Stimulated activated naive CD8-positive, alpha-beta T cell treated with anti-CD3 and anti-CD28 coated beads, Interleukin-15, Interleukin-2, amounts not matched to agents 100 ng/mL and 50 ng/mL, for 24 hours (primary cell): Measurements from ENCODE around the gene CKS2.
"Not testable (repeated sequence)": the region's sequence is repeated elsewhere in the genome, so short reads cannot be mapped to it uniquely, and the experiment has no call there.

Experiments used
- H3K27ac Mint-ChIP-seq: one replicate; pipeline ENCODE4 v1.8.0; 2021; ENCODE audit warnings: mild to moderate bottlenecking, mixed read lengths
- H3K27me3 Mint-ChIP-seq: one replicate; pipeline ENCODE4 v1.8.0; 2021; ENCODE audit warnings: mixed read lengths
- H3K36me3 Mint-ChIP-seq: one replicate; pipeline ENCODE4 v1.8.0; 2021; ENCODE audit warnings: low read depth, mixed read lengths
- H3K4me1 Mint-ChIP-seq: one replicate; pipeline ENCODE4 v1.8.0; 2021; ENCODE audit warnings: low read depth, mixed read lengths
- H3K4me3 Mint-ChIP-seq: one replicate; pipeline ENCODE4 v1.8.0; 2021; ENCODE audit warnings: mild to moderate bottlenecking, mixed read lengths
- H3K9me3 Mint-ChIP-seq: one replicate; pipeline ENCODE4 v1.8.0; 2021; ENCODE audit warnings: mixed read lengths

Gene CKS2

GRCh38 chr9:89310475-89311345, at the start of gene CKS2:
Gene CKS2 (plus strand): TSS chr9:89311195. CDS start chr9:89311293, 98 bp downstream.
- Mint-ChIP-seq H3K36me3 (peaks cover 66% of the 10 kb centered on the region), H3K9me3 (no peaks in the 10 kb centered on the region), H3K4me1 (peaks cover 62% of the 10 kb centered on the region), H3K4me3 (peak within 1 kb of the TSS; percentile 94), H3K27ac (peak within 1 kb of the TSS; percentile 98), H3K27me3 (no peaks in the 10 kb centered on the region)

GRCh38 chr9:89273528-89274279, 37.3 kb upstream of the CKS2 start:
- Mint-ChIP-seq H3K4me3 (no peak overlapping the region), H3K9me3 (peaks cover 19% of the 10 kb centered on the region)

DNA sequence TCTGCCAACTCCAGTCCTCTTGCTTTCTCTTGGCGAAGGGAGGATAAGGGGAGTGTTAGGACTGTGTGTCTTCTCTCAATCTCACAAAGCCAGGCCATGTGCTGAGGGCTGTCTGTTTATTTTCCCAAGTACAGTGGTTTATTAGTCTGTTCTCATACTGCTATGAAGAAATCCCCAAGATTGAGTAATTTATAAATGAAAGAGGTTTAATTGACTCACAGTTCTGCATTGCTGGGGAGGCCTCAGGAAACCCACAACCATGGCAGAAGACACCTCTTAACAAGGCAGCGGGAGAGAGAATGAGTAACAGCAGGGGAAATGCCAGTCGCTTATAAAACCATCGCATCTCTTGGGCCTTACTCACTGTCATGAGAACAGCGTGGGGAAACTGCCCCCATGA, 36.2 kb upstream of the CKS2 start:
- Mint-ChIP-seq H3K4me3 (no peak overlapping the region), H3K9me3 (peaks cover 19% of the 10 kb centered on the region), H3K4me1 (peaks cover 40% of the 10 kb centered on the region), H3K36me3 (peaks cover 29% of the 10 kb centered on the region), H3K27me3 (peaks cover 23% of the 10 kb centered on the region), H3K27ac (no peak overlapping the region)

More at GRCh38 chr9:89273528-89274279, 37.3 kb upstream of the CKS2 start:
- Mint-ChIP-seq H3K36me3 (peaks cover 29% of the 10 kb centered on the region), H3K4me1 (peaks cover 31% of the 10 kb centered on the region), H3K27me3 (peaks cover 23% of the 10 kb centered on the region), H3K27ac (no peak overlapping the region)

DNA sequence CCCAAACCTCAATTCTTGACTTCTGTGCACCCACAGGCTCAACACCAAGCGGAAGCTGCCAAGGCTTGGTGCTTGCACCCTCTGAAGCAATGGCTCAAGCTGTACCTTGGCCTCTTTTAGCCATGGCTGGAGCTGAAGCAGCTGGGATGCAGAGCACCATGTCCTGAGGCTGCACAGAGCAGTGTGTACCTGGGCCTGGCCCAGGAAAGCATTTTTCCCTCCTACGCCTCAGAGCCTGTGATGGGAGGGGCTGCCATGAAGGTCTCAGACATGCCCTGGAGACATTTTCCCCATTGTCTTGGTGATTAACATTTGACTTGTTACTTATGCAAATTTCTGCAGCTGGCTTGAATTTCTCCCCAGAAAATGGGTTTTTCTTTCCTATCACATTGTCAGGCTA, 35.0 kb upstream of the CKS2 start:
- Mint-ChIP-seq H3K36me3 (peaks cover 29% of the 10 kb centered on the region), H3K9me3 (peaks cover 19% of the 10 kb centered on the region), H3K4me1 (peaks cover 43% of the 10 kb centered on the region), H3K27me3 (peaks cover 17% of the 10 kb centered on the region)
- not testable (repeated sequence) for H3K27ac Mint-ChIP-seq, H3K4me3 Mint-ChIP-seq

DNA sequence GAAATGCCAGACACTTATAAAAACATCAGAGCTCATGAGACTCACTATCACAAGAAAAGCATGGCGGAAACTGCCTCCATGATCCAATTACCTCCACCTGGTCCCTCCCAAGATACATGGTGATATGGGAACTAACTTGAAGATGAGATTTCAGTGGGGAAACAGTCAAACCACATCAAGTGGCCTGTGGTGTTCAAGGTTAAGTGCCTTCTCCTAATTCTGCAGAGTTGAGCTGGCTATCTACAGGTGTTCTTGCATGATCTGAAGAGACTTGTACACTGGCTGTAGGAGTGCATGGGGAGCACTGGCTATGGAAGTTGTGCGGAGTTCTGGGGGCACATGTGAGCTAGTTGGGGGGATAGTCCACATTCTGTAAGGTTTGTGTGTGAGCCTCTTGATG, 34.0 kb upstream of the CKS2 start:
- Mint-ChIP-seq H3K4me3 (no peak overlapping the region), H3K27me3 (peaks cover 10% of the 10 kb centered on the region), H3K36me3 (peaks cover 29% of the 10 kb centered on the region), H3K27ac (no peak overlapping the region), H3K4me1 (peaks cover 43% of the 10 kb centered on the region), H3K9me3 (peaks cover 15% of the 10 kb centered on the region)

GRCh38 chr9:89277454-89277853, 33.5 kb upstream of the CKS2 start:
- Mint-ChIP-seq H3K27ac (no peak overlapping the region), H3K4me3 (no peak overlapping the region)

DNA sequence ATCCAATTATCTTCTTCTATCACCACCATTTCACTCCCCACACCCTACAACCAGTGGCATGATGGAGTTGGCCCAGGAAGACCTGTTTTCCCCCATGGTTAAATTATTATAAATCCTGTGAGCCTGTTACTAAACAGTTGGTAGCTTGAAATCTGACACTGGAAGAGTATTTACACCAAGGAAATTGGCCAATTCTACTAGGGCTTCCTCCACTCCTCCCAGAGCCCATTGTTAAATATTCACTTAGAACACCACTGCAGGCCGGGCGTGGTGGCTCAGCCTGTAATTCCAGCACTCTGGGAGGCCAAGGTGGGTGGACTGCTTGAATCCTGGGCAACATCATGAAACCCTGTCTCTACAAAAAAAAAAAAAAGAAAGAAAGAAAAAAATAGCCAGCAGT, 32.4 kb upstream of the CKS2 start:
- Mint-ChIP-seq H3K27me3 (peaks cover 4% of the 10 kb centered on the region), H3K27ac (no peak overlapping the region), H3K36me3 (peaks cover 22% of the 10 kb centered on the region), H3K4me1 (peaks cover 43% of the 10 kb centered on the region), H3K9me3 (peaks cover 6% of the 10 kb centered on the region), H3K4me3 (no peak overlapping the region)

More at GRCh38 chr9:89277454-89277853, 33.5 kb upstream of the CKS2 start:
- Mint-ChIP-seq H3K27me3 (peaks cover 10% of the 10 kb centered on the region), H3K9me3 (peaks cover 14% of the 10 kb centered on the region), H3K36me3 (peaks cover 29% of the 10 kb centered on the region), H3K4me1 (peaks cover 43% of the 10 kb centered on the region)

GRCh38 chr9:89278997-89279739, 31.8 kb upstream of the CKS2 start:
- Mint-ChIP-seq H3K27ac (no peak overlapping the region), H3K27me3 (no peaks in the 10 kb centered on the region)

GRCh38 chr9:89281106-89281505, 29.9 kb upstream of the CKS2 start:
- H3K4me3 Mint-ChIP-seq, result no peak overlapping the region
- H3K27me3 Mint-ChIP-seq, result no peaks in the 10 kb centered on the region
- no peaks in the 10 kb centered on the region for H3K9me3 Mint-ChIP-seq
- peaks cover 29% of the 10 kb centered on the region for H3K4me1 Mint-ChIP-seq
- H3K36me3 Mint-ChIP-seq, result peaks cover 5% of the 10 kb centered on the region
- no peak overlapping the region for H3K27ac Mint-ChIP-seq

More at GRCh38 chr9:89278997-89279739, 31.8 kb upstream of the CKS2 start:
- peaks cover 42% of the 10 kb centered on the region for H3K4me1 Mint-ChIP-seq
- peaks cover 6% of the 10 kb centered on the region for H3K9me3 Mint-ChIP-seq
- H3K36me3 Mint-ChIP-seq, result peaks cover 17% of the 10 kb centered on the region
- H3K4me3 Mint-ChIP-seq, result no peak overlapping the region

DNA sequence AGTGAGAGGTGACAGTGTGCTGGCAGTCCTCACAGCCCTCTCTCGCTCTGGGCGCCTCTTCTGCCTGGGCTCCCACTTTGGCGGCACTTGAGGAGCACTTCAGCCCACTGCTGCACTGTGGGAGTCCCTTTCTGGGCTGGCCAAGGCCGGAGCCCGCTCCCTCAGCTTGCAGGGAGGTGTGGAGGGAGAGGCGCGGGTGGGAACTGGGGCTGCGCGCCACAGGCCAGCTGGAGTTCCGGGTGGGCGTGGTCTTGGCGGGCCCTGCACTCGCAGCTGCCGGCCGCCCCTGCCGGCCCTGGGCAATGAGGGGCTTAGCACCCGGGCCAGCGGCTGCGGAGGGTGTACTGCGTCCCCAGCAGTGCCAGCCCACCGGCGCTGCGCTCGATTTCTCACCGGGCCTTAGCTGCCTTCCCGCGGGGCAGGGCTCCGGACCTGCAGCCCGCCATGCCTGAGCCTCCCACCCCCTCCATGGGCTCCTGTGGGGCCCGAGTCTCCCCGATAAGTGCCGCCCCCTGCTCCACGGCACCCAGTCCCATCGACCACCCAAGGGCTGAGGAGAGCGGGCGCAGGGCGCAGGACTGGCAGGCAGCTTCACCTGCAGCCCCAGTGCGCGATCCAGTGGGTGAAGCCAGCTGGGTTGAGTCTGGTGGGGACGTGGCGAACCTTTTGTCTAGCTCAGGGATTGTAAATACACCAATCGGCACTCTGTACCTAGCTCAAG, 28.6 kb upstream of the CKS2 start:
- peaks cover 18% of the 10 kb centered on the region for H3K4me1 Mint-ChIP-seq
- H3K27ac Mint-ChIP-seq, H3K27me3 Mint-ChIP-seq, H3K36me3 Mint-ChIP-seq, H3K9me3 Mint-ChIP-seq: not testable (repeated sequence)
- peak overlapping the region; percentile 17 for H3K4me3 Mint-ChIP-seq

DNA sequence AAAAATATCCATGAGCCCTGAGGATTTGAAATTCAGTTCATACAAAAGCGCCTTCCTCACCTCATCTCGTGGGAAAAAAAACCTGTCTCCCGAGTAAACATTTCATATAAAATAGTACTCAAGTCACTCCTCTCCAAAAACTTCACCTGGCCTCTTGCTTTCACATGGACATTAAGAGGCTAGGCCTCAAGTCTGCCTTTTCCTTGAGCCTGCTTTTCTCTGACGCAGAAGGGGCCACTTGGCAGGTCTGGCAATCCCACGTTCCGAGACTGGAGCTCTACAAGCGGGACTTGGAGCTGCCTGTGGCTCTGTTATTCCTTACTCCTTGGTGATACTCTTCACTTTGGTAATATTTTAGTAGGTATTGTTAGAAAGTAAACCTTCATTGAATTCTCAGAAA, 26.9 kb upstream of the CKS2 start:
- Mint-ChIP-seq H3K4me1 (peaks cover 10% of the 10 kb centered on the region), H3K36me3 (no peaks in the 10 kb centered on the region), H3K27ac (no peak overlapping the region), H3K27me3 (no peaks in the 10 kb centered on the region), H3K9me3 (no peaks in the 10 kb centered on the region), H3K4me3 (no peak overlapping the region)

- H3K4me3 Mint-ChIP-seq, result no peak overlapping the region
- no peak overlapping the region for H3K27ac Mint-ChIP-seq
- H3K36me3 Mint-ChIP-seq, result no peaks in the 10 kb centered on the region
These were observed 19.3 kb upstream of the CKS2 start for GRCh38 chr9:89291741-89292140.

GRCh38 chr9:89293014-89293413, 18.0 kb upstream of the CKS2 start:
- Mint-ChIP-seq H3K4me3 (no peak overlapping the region), H3K9me3 (peaks cover 4% of the 10 kb centered on the region), H3K4me1 (no peaks in the 10 kb centered on the region), H3K36me3 (no peaks in the 10 kb centered on the region), H3K27ac (no peak overlapping the region), H3K27me3 (peaks cover 5% of the 10 kb centered on the region)

More at GRCh38 chr9:89291741-89292140, 19.3 kb upstream of the CKS2 start:
- peaks cover 5% of the 10 kb centered on the region for H3K27me3 Mint-ChIP-seq
- H3K9me3 Mint-ChIP-seq, result peaks cover 4% of the 10 kb centered on the region
- H3K4me1 Mint-ChIP-seq, result no peaks in the 10 kb centered on the region

DNA sequence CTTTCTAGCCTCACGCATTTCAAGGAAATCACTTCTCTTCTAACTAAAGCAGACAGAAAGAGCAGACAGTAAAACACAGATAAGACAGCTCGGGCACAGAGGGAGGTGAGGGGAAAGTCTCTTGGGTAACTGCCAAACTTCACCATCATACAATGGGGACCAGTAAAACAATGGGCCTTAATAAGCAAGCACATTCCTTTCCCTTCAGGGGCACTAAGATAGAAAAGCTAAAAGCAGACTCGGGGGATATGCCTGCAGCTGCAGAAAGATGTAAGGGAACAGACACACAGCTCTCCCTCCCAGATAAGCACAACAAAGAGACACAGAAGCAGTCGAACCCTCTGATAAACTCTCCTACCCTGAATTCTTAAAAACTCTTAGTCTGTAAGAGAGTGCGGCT, 15.6 kb upstream of the CKS2 start:
- Mint-ChIP-seq H3K9me3 (peaks cover 4% of the 10 kb centered on the region), H3K27me3 (peaks cover 5% of the 10 kb centered on the region), H3K27ac (no peak overlapping the region), H3K4me3 (no peak overlapping the region), H3K4me1 (no peaks in the 10 kb centered on the region), H3K36me3 (no peaks in the 10 kb centered on the region)
